CD4-positive, alpha-beta T cell treated with Interleukin-6 for 4 hours (primary cell): Measurements from ENCODE around the gene LARP1.

ENCODE experiments used
- DNase-seq: peaks from one replicate; pipeline ENCODE4 v3.0.0-alpha.2; 2020; ENCODE audit warnings: mixed read lengths

LARP1 gene

DNA sequence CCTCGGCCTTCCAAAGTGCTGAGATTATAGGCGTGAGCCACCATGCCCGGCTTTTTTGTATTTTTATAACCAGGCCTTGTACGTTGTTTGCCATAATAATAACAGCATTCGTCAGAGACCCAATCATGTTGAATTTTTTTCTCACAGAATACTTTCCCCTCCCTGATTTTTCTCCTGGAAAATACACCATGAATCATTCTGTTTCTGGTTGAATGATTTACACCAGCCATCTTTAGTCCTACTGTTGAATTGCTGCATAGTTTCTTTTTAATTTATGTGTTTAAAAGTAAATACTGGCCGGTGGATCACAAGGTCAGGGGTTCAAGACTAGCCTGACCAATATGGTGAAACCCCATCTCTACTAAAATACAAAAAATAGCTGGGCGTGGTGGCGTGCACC lies 106.8 kb downstream of the LARP1 start:
- no peak for DNase-seq

DNA sequence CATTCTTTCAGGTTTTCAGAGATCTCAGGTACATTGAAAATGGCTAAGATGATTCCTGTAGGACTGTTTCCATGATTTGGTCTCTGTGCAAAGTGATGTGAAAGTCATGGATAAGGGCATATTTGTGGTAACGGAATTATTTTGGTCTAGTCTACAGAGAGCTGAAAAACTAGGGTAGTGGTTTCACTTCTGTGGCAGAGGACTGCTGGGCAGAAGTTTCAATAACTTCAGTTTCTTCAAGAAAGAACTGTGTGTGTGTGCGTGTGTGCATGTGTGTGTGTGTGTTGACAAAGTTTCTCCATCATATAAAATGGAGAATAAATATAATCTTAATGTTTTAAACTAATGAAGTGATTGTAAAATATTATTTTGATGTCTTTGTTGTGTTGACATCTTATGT lies 107.6 kb downstream of the LARP1 start:
- DNase-seq = no peak

DNA sequence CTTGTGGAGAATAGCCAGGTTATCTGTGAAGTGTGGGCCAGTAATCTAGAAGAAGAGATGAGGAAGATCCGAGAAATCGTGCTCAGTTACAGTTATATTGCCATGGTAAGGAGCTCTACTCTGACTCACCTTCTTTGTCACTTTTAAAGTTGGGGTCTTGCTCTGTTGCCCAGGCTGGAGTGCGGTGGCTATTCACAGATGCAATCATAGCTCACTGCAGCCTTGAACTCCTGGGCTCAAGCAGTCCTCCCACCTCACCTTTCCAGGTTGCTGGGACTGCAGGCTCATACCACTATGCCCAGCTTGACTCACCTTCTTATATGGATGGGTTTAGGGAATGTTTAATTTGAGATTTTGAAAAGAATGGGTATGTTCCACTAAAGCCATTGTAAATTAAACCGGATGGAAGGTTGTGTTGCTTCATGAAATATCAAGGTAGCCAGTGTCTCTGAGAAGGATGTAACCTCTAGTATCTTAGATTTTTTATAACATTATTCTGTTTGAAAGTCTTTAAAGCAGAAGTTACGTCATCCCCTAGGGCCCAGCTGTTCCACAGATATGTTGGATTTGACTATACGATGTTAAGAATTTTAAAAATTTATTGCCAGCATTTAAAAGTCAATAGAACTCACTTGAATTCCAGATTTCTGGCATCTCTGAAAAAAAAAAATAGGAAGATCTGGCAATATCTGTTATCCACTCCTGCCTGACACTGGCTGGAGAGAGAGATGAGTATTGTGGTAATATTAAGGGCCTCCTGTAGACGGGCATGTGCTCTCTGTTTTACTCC lies 108.3 kb downstream of the LARP1 start:
- DNase-seq = no peak

DNA sequence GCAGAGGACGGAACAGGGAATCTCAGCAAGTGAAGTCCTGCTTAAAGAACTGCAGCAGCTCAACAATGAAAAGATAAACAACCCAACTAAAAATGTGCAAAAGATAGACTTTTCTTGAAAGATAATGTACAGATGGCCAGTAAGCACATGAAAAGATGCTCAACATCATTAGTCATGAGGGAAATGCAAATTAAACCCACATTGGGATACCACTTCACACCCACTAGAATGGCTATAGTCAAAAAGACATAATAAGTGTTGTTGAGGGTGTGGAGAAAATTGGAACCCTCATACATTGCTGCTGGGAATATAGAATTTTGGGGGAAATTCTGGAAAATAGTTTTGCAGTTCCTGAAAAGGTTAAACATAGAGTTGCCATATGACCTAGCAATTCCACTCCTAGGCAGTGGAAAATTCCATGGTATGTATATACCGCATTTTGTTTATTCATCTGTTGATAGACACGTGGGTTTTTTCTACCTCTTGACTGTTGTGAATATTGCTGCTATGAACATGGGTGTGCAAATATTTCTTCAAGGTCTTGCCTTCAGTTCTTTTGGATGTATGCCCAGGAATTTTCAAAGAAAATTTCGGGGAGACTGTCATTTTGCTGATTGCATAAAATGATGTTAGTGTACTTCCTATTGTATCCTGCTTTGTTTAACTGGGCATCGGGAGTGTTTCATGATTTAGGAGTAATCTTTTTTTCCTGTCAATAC lies 110.4 kb downstream of the LARP1 start:
- DNase-seq = no peak

DNA sequence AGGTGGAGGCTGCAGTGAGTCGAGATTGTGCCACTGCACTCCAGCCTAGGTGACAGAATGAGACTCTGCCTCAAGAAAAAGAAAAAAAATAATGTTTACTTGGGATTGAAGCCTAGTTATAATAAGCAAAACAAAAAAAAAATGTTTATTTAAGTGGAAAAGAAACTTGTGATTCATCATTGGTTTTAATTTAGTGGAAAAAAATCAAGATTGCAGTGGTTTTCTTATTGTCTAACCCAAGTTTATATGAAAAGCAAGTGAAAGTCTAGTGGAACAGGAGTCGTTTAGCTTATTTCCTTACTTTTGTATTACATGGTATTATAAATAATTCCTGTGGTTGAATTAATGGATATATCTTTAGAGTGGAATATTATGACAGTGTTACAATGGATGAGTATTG lies 111.7 kb downstream of the LARP1 start:
- no peak for DNase-seq
